H1 (cell line): Measurements from ENCODE around the gene NT5M. TPM values are rescaled to one million over a fixed set of nuclear protein-coding genes. Genes with fewer than 3 reads are reported as not detected.

Experiments used
- JUN ChIP-seq: IDR thresholded peaks from 2 replicates; pipeline ENCODE4 v1.6.1; 2011; ENCODE audit warnings: low read depth, mild to moderate bottlenecking, improper control_type of control experiment, low read length
- NRF1 ChIP-seq: IDR thresholded peaks from 2 replicates; pipeline ENCODE4 v1.6.1; 2011; ENCODE audit warnings: mild to moderate bottlenecking, low read depth, low read length, improper control_type of control experiment
- TAF1 ChIP-seq: IDR thresholded peaks from 2 replicates; pipeline ENCODE4 v1.6.1; 2011; ENCODE audit warnings: mild to moderate bottlenecking, low read depth, low read length
- TBP ChIP-seq: IDR thresholded peaks from 2 replicates; pipeline ENCODE4 v1.6.1; 2011; ENCODE audit warnings: low read depth, low read length, improper control_type of control experiment
- polyA plus RNA-seq, 7 experiments: library from polyadenylated mRNA; depleted of rRNA in 3 of 7; stranded (reverse) in 5 of 7; unstranded in 2 of 7; fragments of >200 nt in 5 of 7; fragments of 200-250 nt in 2 of 7; gene quantifications; 1 replicate in 5 of 7; 2 replicates in 1 of 7; 4 replicates in 1 of 7; pipeline versions ENCODE4 v1.2.1 to v1.2.3, GENCODE V29; 2011 to 2013; ENCODE audit warnings: missing spikeins in 2 of 7, mixed read lengths in 2 of 7
- total RNA-seq: library from RNA; stranded (reverse); fragmentation: NEBNext Ultra II Directional; extraction: Animal tissue kit (Norgen Biotek cat#: 25700); gene quantifications from 2 replicates; pipeline ENCODE4 v1.2.1, GENCODE V29; 2021
- TF ChIP-seq, protein P1 (sequence below): fragments of 300-600 bp; sonication (generic); IDR thresholded peaks from 2 replicates; pipeline ENCODE4 v1.7.1; 2012; ENCODE audit warnings: low read length, moderate library complexity, mild to moderate bottlenecking, inconsistent platforms; ENCODE audit not compliant: insufficient replicate concordance
- TF ChIP-seq, protein P2 (sequence below): IDR thresholded peaks from 2 replicates; pipeline ENCODE4 v1.6.1; 2012; ENCODE audit warnings: inconsistent platforms

Gene NT5M
- total and polyA plus RNA-seq, 2 of the 8 experiments (the other 6 are each of a cell fraction or from before 2014, with no cell fraction given): 7.6 to 18.2 TPM

DNA sequence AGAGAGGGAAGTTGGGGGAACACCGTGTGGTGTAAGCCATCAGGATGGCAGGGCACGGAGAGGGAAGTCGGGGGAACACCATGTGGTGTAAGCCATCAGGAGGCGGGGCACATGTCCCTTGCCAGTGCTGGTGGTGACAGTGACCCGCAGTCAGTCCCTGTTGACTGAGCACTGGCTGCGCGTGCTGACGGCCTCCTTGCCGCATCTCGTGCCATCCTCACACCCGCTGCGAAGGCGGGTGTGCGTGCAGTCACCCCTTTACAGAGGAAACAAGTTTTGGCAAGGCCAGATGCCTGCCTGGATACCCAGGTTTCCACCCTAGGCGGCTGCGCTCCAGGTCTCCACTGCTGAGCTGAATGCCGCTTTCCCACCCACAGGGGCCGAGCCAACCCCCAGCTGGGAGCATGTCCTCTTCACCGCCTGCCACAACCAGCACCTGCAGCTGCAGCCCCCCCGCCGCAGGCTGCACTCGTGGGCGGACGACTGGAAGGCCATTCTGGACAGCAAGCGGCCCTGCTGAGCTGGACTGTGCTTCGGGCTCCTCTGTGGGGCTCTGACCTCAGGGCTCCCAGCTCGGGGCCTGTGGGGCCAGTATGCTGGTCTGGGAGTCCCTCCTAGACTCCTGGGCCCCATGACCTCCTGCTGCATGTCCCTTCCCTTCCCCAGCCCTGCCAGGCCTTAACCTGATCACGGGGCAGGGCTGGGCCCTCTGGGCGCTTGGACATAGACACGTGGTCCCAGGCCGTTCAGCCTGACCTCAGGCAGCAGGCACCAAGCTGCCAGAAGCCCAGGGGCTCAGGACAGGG is 43.5 kb downstream of the NT5M start (continued):
- TF ChIP-seq TBP (no peak), TAF1 (no peak), NRF1 (no peak), JUN (no peak)
- TF ChIP-seq, protein P1, sequence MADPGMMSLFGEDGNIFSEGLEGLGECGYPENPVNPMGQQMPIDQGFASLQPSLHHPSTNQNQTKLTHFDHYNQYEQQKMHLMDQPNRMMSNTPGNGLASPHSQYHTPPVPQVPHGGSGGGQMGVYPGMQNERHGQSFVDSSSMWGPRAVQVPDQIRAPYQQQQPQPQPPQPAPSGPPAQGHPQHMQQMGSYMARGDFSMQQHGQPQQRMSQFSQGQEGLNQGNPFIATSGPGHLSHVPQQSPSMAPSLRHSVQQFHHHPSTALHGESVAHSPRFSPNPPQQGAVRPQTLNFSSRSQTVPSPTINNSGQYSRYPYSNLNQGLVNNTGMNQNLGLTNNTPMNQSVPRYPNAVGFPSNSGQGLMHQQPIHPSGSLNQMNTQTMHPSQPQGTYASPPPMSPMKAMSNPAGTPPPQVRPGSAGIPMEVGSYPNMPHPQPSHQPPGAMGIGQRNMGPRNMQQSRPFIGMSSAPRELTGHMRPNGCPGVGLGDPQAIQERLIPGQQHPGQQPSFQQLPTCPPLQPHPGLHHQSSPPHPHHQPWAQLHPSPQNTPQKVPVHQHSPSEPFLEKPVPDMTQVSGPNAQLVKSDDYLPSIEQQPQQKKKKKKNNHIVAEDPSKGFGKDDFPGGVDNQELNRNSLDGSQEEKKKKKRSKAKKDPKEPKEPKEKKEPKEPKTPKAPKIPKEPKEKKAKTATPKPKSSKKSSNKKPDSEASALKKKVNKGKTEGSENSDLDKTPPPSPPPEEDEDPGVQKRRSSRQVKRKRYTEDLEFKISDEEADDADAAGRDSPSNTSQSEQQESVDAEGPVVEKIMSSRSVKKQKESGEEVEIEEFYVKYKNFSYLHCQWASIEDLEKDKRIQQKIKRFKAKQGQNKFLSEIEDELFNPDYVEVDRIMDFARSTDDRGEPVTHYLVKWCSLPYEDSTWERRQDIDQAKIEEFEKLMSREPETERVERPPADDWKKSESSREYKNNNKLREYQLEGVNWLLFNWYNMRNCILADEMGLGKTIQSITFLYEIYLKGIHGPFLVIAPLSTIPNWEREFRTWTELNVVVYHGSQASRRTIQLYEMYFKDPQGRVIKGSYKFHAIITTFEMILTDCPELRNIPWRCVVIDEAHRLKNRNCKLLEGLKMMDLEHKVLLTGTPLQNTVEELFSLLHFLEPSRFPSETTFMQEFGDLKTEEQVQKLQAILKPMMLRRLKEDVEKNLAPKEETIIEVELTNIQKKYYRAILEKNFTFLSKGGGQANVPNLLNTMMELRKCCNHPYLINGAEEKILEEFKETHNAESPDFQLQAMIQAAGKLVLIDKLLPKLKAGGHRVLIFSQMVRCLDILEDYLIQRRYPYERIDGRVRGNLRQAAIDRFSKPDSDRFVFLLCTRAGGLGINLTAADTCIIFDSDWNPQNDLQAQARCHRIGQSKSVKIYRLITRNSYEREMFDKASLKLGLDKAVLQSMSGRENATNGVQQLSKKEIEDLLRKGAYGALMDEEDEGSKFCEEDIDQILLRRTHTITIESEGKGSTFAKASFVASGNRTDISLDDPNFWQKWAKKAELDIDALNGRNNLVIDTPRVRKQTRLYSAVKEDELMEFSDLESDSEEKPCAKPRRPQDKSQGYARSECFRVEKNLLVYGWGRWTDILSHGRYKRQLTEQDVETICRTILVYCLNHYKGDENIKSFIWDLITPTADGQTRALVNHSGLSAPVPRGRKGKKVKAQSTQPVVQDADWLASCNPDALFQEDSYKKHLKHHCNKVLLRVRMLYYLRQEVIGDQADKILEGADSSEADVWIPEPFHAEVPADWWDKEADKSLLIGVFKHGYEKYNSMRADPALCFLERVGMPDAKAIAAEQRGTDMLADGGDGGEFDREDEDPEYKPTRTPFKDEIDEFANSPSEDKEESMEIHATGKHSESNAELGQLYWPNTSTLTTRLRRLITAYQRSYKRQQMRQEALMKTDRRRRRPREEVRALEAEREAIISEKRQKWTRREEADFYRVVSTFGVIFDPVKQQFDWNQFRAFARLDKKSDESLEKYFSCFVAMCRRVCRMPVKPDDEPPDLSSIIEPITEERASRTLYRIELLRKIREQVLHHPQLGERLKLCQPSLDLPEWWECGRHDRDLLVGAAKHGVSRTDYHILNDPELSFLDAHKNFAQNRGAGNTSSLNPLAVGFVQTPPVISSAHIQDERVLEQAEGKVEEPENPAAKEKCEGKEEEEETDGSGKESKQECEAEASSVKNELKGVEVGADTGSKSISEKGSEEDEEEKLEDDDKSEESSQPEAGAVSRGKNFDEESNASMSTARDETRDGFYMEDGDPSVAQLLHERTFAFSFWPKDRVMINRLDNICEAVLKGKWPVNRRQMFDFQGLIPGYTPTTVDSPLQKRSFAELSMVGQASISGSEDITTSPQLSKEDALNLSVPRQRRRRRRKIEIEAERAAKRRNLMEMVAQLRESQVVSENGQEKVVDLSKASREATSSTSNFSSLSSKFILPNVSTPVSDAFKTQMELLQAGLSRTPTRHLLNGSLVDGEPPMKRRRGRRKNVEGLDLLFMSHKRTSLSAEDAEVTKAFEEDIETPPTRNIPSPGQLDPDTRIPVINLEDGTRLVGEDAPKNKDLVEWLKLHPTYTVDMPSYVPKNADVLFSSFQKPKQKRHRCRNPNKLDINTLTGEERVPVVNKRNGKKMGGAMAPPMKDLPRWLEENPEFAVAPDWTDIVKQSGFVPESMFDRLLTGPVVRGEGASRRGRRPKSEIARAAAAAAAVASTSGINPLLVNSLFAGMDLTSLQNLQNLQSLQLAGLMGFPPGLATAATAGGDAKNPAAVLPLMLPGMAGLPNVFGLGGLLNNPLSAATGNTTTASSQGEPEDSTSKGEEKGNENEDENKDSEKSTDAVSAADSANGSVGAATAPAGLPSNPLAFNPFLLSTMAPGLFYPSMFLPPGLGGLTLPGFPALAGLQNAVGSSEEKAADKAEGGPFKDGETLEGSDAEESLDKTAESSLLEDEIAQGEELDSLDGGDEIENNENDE: no peak
- TF ChIP-seq, protein P2, sequence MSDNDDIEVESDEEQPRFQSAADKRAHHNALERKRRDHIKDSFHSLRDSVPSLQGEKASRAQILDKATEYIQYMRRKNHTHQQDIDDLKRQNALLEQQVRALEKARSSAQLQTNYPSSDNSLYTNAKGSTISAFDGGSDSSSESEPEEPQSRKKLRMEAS: no peak
